NCI-H2196 (cell line): ENCODE measurements around the gene NHSL1.

Experiments used
- DNase-seq: peaks from one replicate; lab custom pipeline; 2025; ENCODE audit not compliant: unreplicated experiment; lab: John Stamatoyannopoulos, UW

Gene NHSL1

GRCh38 chr6:138498629-138499302 lies 528 bp downstream of the NHSL1 start:
- DNase-seq, result no peak

GRCh38 chr6:138497286-138497685 lies 2.0 kb downstream of the NHSL1 start:
- DNase-seq, result no peak

GRCh38 chr6:138494312-138494711 lies 5.0 kb downstream of the NHSL1 start:
- DNase-seq, result no peak

- DNase-seq, result no peak
Observed at GRCh38 chr6:138493413-138493812, 5.9 kb downstream of the NHSL1 start.

- DNase-seq, result no peak
Observed at GRCh38 chr6:138492871-138493270, 6.4 kb downstream of the NHSL1 start.

GRCh38 chr6:138492113-138492512 lies 7.2 kb downstream of the NHSL1 start:
- no peak for DNase-seq

GRCh38 chr6:138491017-138491416 lies 8.3 kb downstream of the NHSL1 start:
- DNase-seq, result no peak

- no peak for DNase-seq
Observed at GRCh38 chr6:138489846-138490245, 9.4 kb downstream of the NHSL1 start.

GRCh38 chr6:138487102-138487604 lies 12.1 kb downstream of the NHSL1 start:
- no peak for DNase-seq

- DNase-seq, result no peak
Observed at GRCh38 chr6:138486249-138487101, 12.8 kb downstream of the NHSL1 start.

- no peak for DNase-seq
Observed at GRCh38 chr6:138485586-138486248, 13.6 kb downstream of the NHSL1 start.

GRCh38 chr6:138485005-138485545 lies 14.2 kb downstream of the NHSL1 start:
- DNase-seq, result no peak

- DNase-seq, result no peak
Observed at GRCh38 chr6:138484018-138484731, 15.1 kb downstream of the NHSL1 start.

- DNase-seq, result no peak
Observed at GRCh38 chr6:138482816-138483215, 16.5 kb downstream of the NHSL1 start.

- no peak for DNase-seq
Observed at GRCh38 chr6:138480279-138480949, 18.9 kb downstream of the NHSL1 start.

GRCh38 chr6:138477913-138478539 lies 21.3 kb downstream of the NHSL1 start:
- no peak for DNase-seq

- no peak for DNase-seq
Observed at GRCh38 chr6:138476116-138476515, 23.2 kb downstream of the NHSL1 start.

- no peak for DNase-seq
Observed at GRCh38 chr6:138473144-138473543, 26.1 kb downstream of the NHSL1 start.

GRCh38 chr6:138468320-138469015 lies 30.8 kb downstream of the NHSL1 start:
- no peak for DNase-seq
